H9 (cell line): ENCODE measurements around the gene NUDT16L1. TPM values are rescaled to one million over a fixed set of nuclear protein-coding genes. Genes with fewer than 3 reads are reported as not detected.
A peak's percentile ranks its signal among the peaks of the same experiment; 100 is the strongest.

Experiments
- DNase-seq: peaks from one replicate; pipeline ENCODE4 v3.0.0-alpha.2; 2017
- H2AFZ ChIP-seq: one replicate; pipeline ENCODE4 v1.6.1; 2013; ENCODE audit warnings: mild to moderate bottlenecking, low read length, control low read depth, moderate library complexity
- H2AK5ac ChIP-seq: 2 replicates; pipeline ENCODE4 v1.6.1; 2013; ENCODE audit warnings: low read length, control low read depth, mixed read lengths; ENCODE audit not compliant: insufficient read length
- H2BK120ac ChIP-seq: one replicate; pipeline ENCODE4 v1.6.1; 2013; ENCODE audit warnings: low read depth, mild to moderate bottlenecking, low read length, control low read depth, inconsistent platforms; ENCODE audit not compliant: poor library complexity, severe bottlenecking
- H2BK12ac ChIP-seq: 2 replicates; pipeline ENCODE4 v1.6.1; 2013; ENCODE audit warnings: low read length, control low read depth, mixed read lengths, low read depth; ENCODE audit not compliant: insufficient read length
- H2BK15ac ChIP-seq: 2 replicates; pipeline ENCODE4 v1.6.1; 2013; ENCODE audit warnings: low read depth, low read length, control low read depth
- H2BK20ac ChIP-seq: one replicate; pipeline ENCODE4 v1.6.1; 2013; ENCODE audit warnings: low read depth, mild to moderate bottlenecking, low read length, control low read depth, inconsistent platforms; ENCODE audit not compliant: poor library complexity, severe bottlenecking
- H2BK5ac ChIP-seq: 2 replicates; pipeline ENCODE4 v1.6.1; 2013; ENCODE audit warnings: low read length, control low read depth, mixed read lengths; ENCODE audit not compliant: insufficient read length
- H3K14ac ChIP-seq: 2 replicates; pipeline ENCODE4 v1.6.1; 2013; ENCODE audit warnings: low read length, control low read depth; ENCODE audit not compliant: insufficient read depth
- H3K18ac ChIP-seq: 2 replicates; pipeline ENCODE4 v1.6.1; 2013; ENCODE audit warnings: low read depth, mild to moderate bottlenecking, mixed read lengths, low read length, control low read depth; ENCODE audit not compliant: insufficient read length
- H3K23ac ChIP-seq: 2 replicates; pipeline ENCODE4 v1.6.1; 2013; ENCODE audit warnings: low read length, control low read depth, mixed read lengths, low read depth; ENCODE audit not compliant: insufficient read length
- H3K23me2 ChIP-seq: 2 replicates; pipeline ENCODE4 v1.6.1; 2013; ENCODE audit warnings: low read depth, mild to moderate bottlenecking, mixed read lengths, low read length, control low read depth; ENCODE audit not compliant: insufficient read length, poor library complexity, severe bottlenecking
- H3K27ac ChIP-seq: 2 replicates; pipeline ENCODE4 v1.5.1; 2013; ENCODE audit warnings: low read length, control low read depth, mixed read lengths, low read depth; ENCODE audit not compliant: insufficient read length
- H3K27me3 ChIP-seq: 2 replicates; pipeline ENCODE4 v1.6.1; 2013; ENCODE audit warnings: low read length, control low read depth, inconsistent platforms; ENCODE audit not compliant: insufficient read depth
- H3K4ac ChIP-seq: 2 replicates; pipeline ENCODE4 v1.6.1; 2013; ENCODE audit warnings: low read depth, mild to moderate bottlenecking, control low read depth, inconsistent platforms, low read length, moderate library complexity
- H3K4me1 ChIP-seq: 2 replicates; pipeline ENCODE4 v1.6.1; 2013; ENCODE audit warnings: low read length, control low read depth, inconsistent platforms; ENCODE audit not compliant: insufficient read depth
- H3K4me2 ChIP-seq: 2 replicates; pipeline ENCODE4 v1.6.1; 2013; ENCODE audit warnings: low read length, control low read depth, mixed read lengths; ENCODE audit not compliant: insufficient read length, insufficient read depth
- H3K56ac ChIP-seq: 2 replicates; pipeline ENCODE4 v1.6.1; 2013; ENCODE audit warnings: low read depth, mild to moderate bottlenecking, mixed read lengths, low read length, control low read depth; ENCODE audit not compliant: insufficient read length
- H3K79me1 ChIP-seq: 2 replicates; pipeline ENCODE4 v1.6.1; 2013; ENCODE audit warnings: low read depth, mild to moderate bottlenecking, moderate library complexity, low read length, control low read depth, inconsistent platforms; ENCODE audit not compliant: insufficient read depth, poor library complexity, severe bottlenecking
- H3K79me2 ChIP-seq: 2 replicates; pipeline ENCODE4 v1.6.1; 2013; ENCODE audit warnings: low read length, control low read depth, inconsistent platforms; ENCODE audit not compliant: insufficient read depth
- H3K9ac ChIP-seq: 2 replicates; pipeline ENCODE4 v1.6.1; 2013; ENCODE audit warnings: low read length, control low read depth, mixed read lengths; ENCODE audit not compliant: insufficient read length; ENCODE audit errors: extremely low read depth
- H3K9me3 ChIP-seq: one replicate; pipeline ENCODE4 v1.6.1; 2013; ENCODE audit warnings: low read depth, low read length, inconsistent platforms; ENCODE audit not compliant: control insufficient read depth
- H3T11ph ChIP-seq: one replicate; pipeline ENCODE4 v1.6.1; 2013; ENCODE audit warnings: mild to moderate bottlenecking, low read length, control low read depth, inconsistent platforms
- H4K20me1 ChIP-seq: one replicate; pipeline ENCODE4 v1.6.1; 2013; ENCODE audit not compliant: control insufficient read depth, insufficient read length, insufficient read depth
- H4K5ac ChIP-seq: 2 replicates; pipeline ENCODE4 v1.6.1; 2013; ENCODE audit warnings: low read depth, mild to moderate bottlenecking, mixed read lengths, low read length, control low read depth; ENCODE audit not compliant: insufficient read length
- H4K8ac ChIP-seq: replicated peaks from 2 replicates; pipeline ENCODE4 v1.6.1; 2013; ENCODE audit warnings: low read length, control low read depth, mixed read lengths, low read depth; ENCODE audit not compliant: insufficient read length
- H4K91ac ChIP-seq: 2 replicates; pipeline ENCODE4 v1.6.1; 2013; ENCODE audit warnings: low read depth, mild to moderate bottlenecking, moderate library complexity, mixed read lengths, low read length, control low read depth; ENCODE audit not compliant: insufficient read length
- H3K27ac Mint-ChIP-seq, 3 experiments: 2 replicates in 2 of 3; 3 replicates in 1 of 3; pipeline ENCODE4 v1.8.0; 2020 to 2021; ENCODE audit warnings: mixed read lengths in 3 of 3, mild to moderate bottlenecking in 1 of 3, moderate library complexity in 1 of 3
- H3K27me3 Mint-ChIP-seq: 2 replicates; pipeline ENCODE4 v1.8.0; 2021; ENCODE audit warnings: low read depth, mild to moderate bottlenecking, moderate library complexity, mixed read lengths
- H3K36me3 Mint-ChIP-seq, 3 experiments: 2 replicates in 2 of 3; 3 replicates in 1 of 3; pipeline ENCODE4 v1.8.0; 2020 to 2021; ENCODE audit warnings: low read depth in 3 of 3, mixed read lengths in 3 of 3; ENCODE audit not compliant: insufficient read depth in 1 of 3
- H3K4me1 Mint-ChIP-seq, 2 experiments: 2 replicates each; pipeline ENCODE4 v1.8.0; 2020; ENCODE audit warnings: mixed read lengths in 2 of 2
- H3K4me3 Mint-ChIP-seq, 2 experiments: 2 replicates in 1 of 2; 3 replicates in 1 of 2; pipeline ENCODE4 v1.8.0; 2020 to 2021; ENCODE audit warnings: mild to moderate bottlenecking in 2 of 2, mixed read lengths in 2 of 2, moderate library complexity in 1 of 2
- H3K9me3 Mint-ChIP-seq, 2 experiments: 2 replicates in 1 of 2; 3 replicates in 1 of 2; pipeline ENCODE4 v1.8.0; 2020; ENCODE audit warnings: mild to moderate bottlenecking in 2 of 2, mixed read lengths in 2 of 2, moderate library complexity in 1 of 2
- CTCF ChIP-seq: fragments of 200-600 bp; sonication (generic); conservative IDR thresholded peaks from 3 replicates; pipeline ENCODE4 v1.8.0; 2021; ENCODE audit warnings: antibody characterized with exemption, mild to moderate bottlenecking
- WGBS: extraction: QIAGEN DNeasy Blood & Tissue Kit; methylation state at CpG from one replicate; pipeline ENCODE4 v1.1.7; 2013; ENCODE audit warnings: missing lambda C conversion rate, low lambda C conversion rate, mixed read lengths; ENCODE audit not compliant: insufficient read length; ENCODE audit errors: extremely low coverage; 5-methylcytosine and 5-hydroxymethylcytosine counted together
- total RNA-seq: library from RNA; stranded (reverse); gene quantifications from 2 replicates; pipeline ENCODE4 v1.2.1, GENCODE V29; 2021

NUDT16L1 gene
- total RNA-seq, 1 experiment from 2014 or later: 49.4 TPM

DNA sequence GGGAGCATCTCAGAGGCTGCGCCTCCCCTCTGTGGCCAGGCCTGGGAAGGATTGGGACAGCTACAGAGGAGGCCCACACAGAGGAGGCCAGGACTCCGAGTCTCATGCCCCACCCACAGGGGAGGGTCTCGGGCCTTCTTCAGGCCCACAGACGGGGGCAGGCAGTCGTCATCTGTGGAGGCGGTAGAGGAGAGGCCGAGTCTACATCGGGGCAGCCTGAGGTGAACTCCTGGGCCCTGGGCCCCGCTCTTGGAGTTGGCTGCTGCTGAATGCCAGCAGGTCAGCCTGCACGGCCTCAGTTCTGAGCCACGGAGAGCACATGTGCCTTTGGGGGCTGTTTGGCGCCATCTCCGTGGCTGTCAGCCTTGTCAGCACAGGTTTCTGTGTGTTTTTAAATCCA lies 8.1 kb upstream of the NUDT16L1 start:
- no peak for DNase-seq
- Histone ChIP-seq H3K4me2 (no peak overlapping the region), H4K91ac (no peak overlapping the region), H2BK120ac (no peak overlapping the region), H2BK5ac (no peak overlapping the region), H3K4ac (no peak overlapping the region), H2AFZ (no peak overlapping the region), H3K79me1 (no peaks in the 10 kb centered on the region), H3K56ac (no peak overlapping the region), H3K4me1 (no peaks in the 10 kb centered on the region), H3K9me3 (no peaks in the 10 kb centered on the region), H3T11ph (no peak overlapping the region), H4K8ac (no peak overlapping the region), H2AK5ac (no peak overlapping the region), H4K5ac (no peak overlapping the region), H3K27ac (no peak overlapping the region), H2BK12ac (no peak overlapping the region), H3K14ac (no peak overlapping the region), H3K79me2 (no peaks in the 10 kb centered on the region), H2BK15ac (no peak overlapping the region), H3K9ac (no peak overlapping the region), H3K23me2 (no peaks in the 10 kb centered on the region), H3K23ac (no peak overlapping the region), H3K27me3 (no peaks in the 10 kb centered on the region), H4K20me1 (no peaks in the 10 kb centered on the region), H2BK20ac (no peak overlapping the region), H3K18ac (no peak overlapping the region)
- Mint-ChIP-seq H3K9me3 (no peaks in the 10 kb centered on the region), H3K36me3 (peaks cover 2 to 32% (median 27%) of the 10 kb centered on the region in 3 experiments; a peak in 6 of 7 replicates), H3K4me3 (no peak overlapping the region), H3K4me1 (no peaks in the 10 kb centered on the region), H3K27ac (0 out of 7 replicates have a peak overlapping the region, but pooled peaks of 1 of the 3 experiments have one; percentile 68), H3K27me3 (no peaks in the 10 kb centered on the region)
- no CpG with 5 or more reads among the region's 13 CpGs for WGBS
- TF ChIP-seq CTCF: no peak
